Ureter (tissue), 1 donor: ENCODE data around the gene GUCY1A1. TPM values are rescaled to one million over a fixed set of nuclear protein-coding genes. Genes with fewer than 3 reads are reported as not detected.

Source experiments
- DNase-seq: peaks from one replicate; pipeline ENCODE4 v3.0.0-alpha.2; 2020; ENCODE audit warnings: low spot score
- total RNA-seq: library from RNA; stranded (reverse); gene quantifications from one replicate; pipeline ENCODE4 v1.2.4, GENCODE V29; 2023
- donor health status: DM: yes; HTN: yes; CAD: no.

Gene GUCY1A1
- total RNA-seq, 1 donor from 2014 or later: 21.0 TPM

- no peak for DNase-seq
These were observed 25.7 kb downstream of the GUCY1A1 start for GRCh38 chr4:155692361-155692760.

- no peak for DNase-seq
These were observed 26.5 kb downstream of the GUCY1A1 start for GRCh38 chr4:155693015-155693663.

DNA sequence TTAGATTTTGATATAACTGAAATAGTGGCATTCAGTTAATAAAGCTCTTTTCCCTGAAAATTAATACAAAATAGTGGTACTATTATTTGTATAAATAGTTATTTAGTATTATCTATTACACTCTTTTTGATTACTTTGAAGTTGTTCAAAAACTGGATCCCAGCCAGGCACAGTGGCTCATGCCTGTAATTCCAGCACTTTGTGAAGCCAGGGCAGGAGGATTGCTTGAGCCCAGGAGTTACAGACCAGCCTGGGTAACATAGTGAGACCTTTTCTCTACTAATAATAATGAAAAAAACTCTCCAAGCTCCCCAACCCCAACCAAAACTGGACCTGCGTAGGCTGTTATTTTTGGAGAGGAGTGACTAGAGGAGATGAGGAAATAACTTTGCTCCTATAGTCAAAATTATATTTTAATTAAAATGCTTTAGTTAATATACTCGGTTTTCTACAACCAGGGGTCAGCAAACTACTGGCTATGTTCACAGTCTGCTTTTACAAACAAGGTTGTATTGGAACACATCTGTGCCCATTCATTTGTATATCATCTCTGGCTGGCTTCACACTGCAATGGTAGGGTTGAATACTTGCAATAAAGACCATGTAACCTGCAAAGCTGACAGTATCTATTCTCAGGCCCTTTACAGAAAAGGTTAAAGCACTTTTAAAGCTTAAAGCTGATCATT lies 27.6 kb downstream of the GUCY1A1 start:
- DNase-seq: no peak

- no peak for DNase-seq
These were observed 29.6 kb downstream of the GUCY1A1 start for GRCh38 chr4:155696226-155696625.

- DNase-seq: no peak
These were observed 30.1 kb downstream of the GUCY1A1 start for GRCh38 chr4:155696726-155697125.

DNA sequence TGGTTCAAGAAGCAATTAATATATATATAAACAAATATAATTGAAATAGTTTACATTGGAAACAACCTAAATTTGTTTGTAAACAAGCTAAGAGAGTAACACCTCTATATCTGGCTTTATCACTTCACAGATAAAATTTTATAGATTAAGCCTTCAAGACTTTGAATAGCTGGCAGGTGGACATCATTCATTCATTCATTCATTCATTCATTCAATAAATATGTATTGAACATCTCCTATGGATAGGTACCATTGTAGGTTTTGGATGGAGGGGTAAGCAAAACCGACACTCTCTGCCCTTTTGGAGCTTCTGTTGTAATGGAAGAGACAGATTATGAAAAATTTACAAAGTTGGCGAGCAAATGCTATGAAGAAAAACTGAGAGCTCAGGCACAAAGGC lies 35.2 kb downstream of the GUCY1A1 start:
- DNase-seq: no peak

- DNase-seq: no peak
These were observed 37.0 kb downstream of the GUCY1A1 start for GRCh38 chr4:155703486-155704247.

DNA sequence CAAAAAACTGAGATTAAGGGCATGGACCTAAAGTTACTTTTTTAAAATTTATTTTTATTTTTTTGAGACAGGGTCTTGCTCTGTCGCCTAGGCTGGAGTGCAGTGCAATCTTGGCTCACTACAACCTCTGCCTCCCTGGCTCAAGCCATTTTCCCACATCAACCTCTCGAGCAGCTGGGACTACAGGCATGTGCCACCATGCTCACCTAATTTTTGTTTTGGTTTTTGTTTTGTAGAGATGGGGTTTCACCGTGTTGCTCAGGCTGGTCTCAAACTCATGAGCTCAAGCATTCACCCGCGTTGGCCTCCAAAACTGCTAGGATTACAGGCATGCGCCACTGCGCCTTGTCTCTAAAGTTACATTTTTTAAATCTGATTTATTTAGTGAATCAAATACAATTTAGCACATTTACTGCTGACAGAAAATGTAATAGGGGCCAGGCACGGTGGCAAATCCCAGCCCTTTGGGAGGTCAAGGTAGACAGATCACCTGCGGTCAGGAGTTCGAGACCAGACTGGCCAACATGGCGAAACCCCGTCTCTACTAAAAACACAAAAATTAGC lies 38.3 kb downstream of the GUCY1A1 start:
- DNase-seq: no peak

DNA sequence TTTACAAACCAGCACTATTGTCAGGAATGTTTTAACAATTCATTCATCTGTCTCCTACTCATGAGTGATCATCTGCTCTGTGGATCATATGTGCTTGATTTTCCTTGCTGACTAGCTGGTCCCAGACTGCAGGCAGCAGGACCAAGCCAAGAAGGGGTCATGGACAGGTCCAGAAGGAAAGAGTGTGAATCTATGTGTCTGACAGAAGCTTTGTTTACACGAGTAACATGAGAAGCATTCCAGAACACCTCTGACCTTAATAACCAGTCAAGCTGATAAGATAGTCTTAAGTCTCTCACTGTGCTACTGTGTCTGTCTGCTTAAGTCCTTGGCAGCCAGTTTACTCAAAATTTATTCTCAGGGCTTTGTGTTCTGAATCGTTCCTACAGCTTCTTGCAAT lies 39.0 kb downstream of the GUCY1A1 start:
- no peak for DNase-seq

DNA sequence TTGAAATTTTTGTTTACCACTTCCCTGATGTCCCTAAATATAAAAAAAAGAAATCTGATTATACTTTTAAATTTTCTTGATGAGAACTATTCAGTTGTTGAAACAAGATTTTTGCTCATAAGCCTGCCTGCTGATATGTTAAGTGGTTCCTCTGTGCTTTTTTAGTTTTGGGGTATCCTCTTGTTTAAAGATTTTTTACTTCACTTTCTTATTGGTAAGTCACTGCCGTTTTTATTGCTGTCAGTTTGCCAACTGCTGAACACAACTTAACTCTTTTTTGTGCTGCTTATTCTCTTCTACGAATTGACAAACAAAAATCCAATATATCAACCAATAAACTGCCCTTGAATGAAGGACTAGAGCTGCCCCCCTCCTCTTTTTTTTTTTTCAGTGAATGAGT lies 39.5 kb downstream of the GUCY1A1 start:
- no peak for DNase-seq

- no peak for DNase-seq
These were observed 40.6 kb downstream of the GUCY1A1 start for GRCh38 chr4:155707251-155707650.

- DNase-seq: no peak
These were observed 42.1 kb downstream of the GUCY1A1 start for GRCh38 chr4:155708782-155709181.

DNA sequence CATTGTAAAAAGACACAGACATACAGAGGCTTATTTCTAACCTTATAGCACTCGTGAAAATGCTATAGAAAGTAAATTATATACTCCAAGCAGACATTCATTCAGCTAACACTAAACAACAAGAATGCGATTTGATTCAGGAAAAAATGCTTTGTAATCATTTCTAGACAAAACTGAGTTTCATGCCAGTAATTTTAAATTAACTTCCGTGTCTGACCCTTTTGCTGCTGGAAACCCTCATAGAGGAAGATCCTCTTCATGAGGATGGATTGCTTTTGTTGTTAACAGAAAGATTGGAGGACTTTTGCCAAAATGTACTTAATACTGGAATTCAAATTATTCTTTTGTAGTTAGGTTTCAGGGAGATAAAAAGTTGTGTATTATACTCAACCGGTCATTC lies 43.3 kb downstream of the GUCY1A1 start:
- no peak for DNase-seq

GRCh38 chr4:155711556-155711955 lies 44.9 kb downstream of the GUCY1A1 start:
- DNase-seq: no peak

GRCh38 chr4:155712846-155713245 lies 46.2 kb downstream of the GUCY1A1 start:
- no peak for DNase-seq

DNA sequence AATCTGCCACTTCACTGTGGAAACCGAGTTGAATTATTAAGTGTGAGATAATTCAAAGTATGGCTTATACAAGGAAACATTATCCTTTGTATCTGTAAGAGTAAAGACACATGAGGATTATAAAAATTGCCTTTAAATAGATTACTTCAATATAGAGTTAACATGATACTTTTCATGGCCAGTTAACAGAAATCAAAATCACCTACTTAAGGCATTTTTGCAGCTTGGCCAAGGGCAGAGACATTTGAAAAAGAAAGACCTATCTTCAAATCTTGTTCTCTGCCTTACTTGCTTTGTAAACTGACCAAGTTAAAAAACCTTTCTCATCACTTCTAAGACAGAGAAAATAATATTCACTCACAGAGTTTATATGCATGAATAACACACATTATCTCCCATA lies 47.3 kb downstream of the GUCY1A1 start:
- no peak for DNase-seq

GRCh38 chr4:155722336-155722735 lies 55.7 kb downstream of the GUCY1A1 start:
- DNase-seq: no peak

DNA sequence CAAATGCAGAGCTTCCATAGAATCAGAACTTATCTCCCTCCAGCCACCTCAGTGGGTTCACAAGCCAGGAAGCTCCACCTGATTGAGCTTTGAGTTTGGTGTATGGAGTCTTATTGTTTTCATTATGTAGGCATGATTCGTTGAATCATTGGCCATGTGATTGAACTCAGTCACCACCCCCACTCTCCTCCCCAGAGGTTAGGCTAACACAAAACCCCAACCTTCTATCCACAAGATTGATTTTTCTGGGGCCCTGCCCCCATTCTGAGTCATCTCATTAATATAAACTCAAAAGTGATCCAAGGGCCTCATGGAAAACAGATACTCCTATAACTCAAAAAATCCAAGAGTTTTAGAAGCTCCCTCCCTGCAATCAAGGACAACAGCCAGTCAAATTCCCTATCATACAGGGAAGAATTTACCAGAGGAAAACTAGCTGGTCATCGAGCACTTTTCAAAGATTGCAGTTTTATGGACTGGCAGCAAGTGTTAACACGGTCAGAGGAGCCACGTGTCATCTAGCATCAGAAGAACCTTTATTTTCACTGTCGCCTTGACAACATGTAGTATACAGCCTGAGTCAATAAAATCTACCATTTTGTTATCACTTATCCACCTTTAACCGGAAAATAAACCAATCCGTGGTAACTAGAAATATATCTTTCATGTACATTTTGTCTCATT lies 56.3 kb downstream of the GUCY1A1 start:
- no peak for DNase-seq

GRCh38 chr4:155724731-155725130 lies 58.1 kb downstream of the GUCY1A1 start:
- DNase-seq: no peak

DNA sequence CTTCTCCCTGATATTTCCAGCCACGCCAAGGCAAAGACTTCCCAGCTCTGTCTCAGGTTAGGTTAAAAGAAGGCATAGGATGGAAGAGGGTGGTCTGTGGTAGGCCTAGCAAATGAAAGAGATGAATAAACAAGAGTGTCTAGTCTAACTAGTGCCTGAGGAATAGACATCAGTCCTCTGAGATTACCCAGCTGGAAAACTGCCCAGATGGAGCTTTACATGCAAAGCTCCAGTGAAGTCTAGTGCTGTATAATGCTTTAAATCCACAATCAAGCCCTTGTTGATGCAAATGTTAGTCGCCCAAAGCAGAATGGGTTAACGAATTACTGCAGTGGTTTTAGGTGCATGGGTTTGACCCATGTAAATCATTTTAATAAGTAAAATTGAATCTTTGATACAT lies 67.4 kb downstream of the GUCY1A1 start:
- DNase-seq: no peak

- no peak for DNase-seq
These were observed 68.3 kb downstream of the GUCY1A1 start for GRCh38 chr4:155734951-155735350.

DNA sequence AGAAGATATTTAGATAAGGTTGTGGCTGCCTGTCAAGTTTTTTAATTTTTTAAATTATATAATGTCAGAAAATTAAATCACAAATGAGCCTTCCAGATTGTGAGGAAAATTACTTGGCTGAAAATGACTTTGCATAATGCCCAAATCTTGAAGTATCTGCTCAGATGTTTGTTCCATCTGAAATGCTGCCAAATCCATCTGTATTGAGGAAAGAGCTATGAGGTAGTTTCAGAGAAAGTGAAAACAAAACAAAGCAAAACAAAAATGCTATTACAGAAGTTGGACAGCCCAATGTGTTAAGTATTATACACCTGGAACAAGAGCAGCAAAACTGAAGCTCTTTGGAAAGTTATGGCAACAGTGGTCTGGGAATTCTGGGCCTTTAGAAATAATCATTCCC lies 68.8 kb downstream of the GUCY1A1 start:
- no peak for DNase-seq
